GM15510 (cell line): Measurements from ENCODE around the gene SMARCE1.

Experiments
- POLR2A ChIP-seq: IDR thresholded peaks from 3 replicates; pipeline ENCODE4 v1.6.1; 2011; ENCODE audit warnings: borderline replicate concordance; ENCODE audit not compliant: insufficient read length; ENCODE audit errors: extremely low read depth

Gene SMARCE1

DNA sequence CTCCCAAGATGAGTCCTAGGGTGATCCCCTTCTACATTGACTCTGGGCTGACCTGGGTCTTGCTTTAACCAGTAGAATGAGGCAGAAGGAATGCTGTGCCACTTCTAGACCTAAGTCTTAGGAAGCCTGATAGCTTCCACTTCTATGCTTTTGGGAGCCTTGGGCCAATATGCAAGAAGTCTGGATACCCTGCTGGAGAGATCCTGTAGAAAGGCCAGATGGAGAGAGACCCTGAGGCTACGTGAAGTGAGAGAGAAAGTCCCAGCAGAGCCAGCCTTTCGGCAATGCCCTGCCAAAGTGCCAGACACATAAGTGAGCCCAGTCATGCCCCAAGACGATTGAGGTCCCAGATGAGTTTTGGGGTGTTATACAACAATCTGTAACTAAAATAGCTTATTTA is 15.6 kb upstream of the SMARCE1 start:
- no peak for TF ChIP-seq POLR2A

DNA sequence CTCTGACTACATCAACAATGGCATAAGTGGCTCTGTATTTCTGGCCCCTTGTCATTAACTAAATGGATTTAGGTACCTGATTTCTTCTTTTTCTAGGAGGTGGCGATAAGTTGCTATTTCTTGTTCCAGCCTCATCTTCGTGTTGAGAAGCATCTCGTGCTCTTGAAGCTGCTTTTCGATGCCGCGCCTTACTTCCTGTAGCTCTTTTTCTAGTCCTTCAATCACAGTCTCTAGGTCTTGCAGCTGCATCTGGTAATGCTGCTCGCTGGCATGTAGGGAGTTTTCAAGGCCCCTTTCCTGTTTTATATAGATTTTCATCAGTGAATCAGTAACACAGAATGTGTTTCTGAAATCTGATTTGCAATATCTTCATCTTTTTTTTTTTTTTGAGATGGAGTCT is 12.3 kb upstream of the SMARCE1 start:
- no peak for TF ChIP-seq POLR2A

DNA sequence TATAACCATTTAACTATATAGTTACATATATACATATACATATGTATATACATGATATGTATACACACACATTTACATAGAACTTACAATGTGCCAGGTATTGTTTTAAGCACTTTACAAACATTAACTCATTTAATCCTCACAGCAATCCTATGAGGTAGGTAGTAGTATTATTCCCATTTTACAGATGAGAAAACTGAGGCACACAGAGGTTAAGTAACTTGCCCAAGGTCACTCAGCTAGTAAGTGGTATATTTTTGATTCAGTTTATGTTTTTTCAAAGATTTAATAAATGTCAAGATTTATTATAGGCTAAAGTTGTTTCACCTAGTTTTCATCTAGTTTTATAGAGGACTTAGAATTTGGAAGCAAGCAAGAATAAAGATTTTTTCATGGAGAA is 10.8 kb upstream of the SMARCE1 start:
- no peak for TF ChIP-seq POLR2A

DNA sequence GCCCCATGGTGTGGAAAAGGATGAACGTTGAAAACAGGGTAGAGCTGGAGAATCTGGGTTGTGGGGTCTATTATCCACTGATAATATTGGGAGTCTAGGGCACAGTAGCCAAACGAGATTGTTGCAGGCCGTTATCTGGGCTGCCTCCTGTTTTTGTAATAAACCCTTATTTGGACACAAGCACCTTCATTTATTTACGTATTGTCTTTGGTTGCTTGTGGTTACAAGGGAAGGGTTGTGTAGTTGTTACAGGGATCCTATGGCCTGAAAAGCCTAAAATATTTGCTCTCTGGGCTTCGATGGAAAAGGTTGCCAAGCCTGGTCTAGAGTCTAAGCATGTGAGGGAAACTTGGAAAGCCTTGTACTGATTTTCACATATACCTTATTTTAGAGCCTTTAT is 4.3 kb upstream of the SMARCE1 start:
- no peak for TF ChIP-seq POLR2A

DNA sequence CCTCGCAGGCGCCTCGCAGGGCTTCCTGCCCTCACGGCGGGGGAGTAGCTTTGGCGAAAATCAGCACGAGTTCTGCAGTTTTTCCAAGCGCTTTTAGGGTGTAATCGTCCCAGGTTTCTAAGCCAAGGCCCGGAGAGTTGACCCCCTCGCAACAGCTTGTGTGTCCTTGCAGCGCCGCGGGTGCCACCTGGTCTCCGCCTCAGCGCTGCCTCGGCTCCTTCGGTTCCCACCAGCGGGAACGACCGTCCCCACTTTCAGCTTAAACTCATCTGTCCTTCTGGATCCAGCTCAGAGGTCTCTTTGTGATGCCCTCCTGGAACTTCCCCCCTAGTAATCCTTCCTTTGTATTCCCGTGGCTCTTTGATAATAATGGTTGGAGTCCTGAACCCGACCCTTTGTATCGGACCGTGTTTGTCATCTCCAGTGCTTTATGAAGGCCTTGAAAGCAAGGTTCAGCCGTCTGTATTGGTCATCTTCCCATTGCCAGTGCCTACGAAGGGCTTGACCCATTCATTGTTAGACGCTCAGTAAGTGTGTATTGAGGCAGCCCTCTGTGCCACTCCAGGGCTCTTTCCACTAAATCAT is 858 bp upstream of the SMARCE1 start:
- TF ChIP-seq POLR2A, result no peak

DNA sequence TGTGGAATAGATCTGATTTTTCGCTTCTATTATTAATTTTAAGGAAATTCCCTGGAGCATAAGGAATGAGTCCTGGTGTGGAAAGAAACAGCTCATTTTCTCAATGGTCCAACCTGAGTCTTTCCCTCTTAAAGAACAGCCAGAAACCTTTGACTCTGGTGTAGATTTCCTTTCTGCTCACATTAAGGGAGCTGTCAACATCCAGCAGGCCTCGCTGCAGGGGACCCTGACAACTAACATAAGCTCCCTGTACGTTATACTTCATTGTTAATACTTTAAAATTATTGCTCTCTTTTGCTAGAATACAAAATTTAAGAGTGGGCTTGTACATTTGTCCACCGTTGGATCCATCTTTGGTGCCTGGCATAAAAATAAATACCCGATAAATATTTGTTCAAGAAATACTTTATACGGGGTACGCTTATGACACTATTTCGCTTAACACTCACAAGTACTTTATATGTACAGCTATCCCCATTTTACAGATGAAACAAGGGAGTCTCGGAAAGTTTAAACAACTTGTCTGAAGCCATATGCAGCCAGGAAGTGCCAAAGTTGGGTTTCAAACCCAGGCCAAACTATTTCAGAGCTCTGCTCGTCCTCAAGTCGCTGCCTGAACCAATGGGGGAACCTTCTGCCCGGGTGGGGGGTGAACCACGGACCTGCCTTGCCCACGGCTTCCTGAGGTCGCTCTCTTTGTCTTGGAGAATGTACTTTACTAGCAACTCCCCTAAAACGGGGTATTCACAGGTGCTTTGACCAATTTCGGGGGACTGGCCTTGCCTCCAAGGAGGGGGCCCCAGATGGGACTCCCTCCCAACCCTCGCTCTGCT is 611 bp downstream of the SMARCE1 start:
- TF ChIP-seq POLR2A, result no peak

DNA sequence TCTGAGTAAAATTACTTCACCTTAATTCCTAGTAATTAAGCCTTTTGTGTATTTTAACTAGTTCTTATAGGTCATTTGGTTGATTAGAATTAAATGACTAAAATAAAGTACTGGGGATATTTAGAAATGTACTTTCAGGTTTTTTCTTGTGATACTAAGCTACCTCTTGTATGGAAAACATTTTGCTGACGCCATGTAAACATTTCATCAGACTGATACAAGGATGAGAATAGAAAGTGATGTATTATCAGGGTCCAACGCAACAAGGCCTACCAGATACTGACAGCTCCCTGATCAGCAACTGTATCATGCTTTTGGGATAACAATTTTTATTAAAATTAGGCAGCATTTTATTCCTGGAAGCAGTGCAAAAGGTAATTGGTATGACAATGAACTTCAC is 1.7 kb downstream of the SMARCE1 start:
- no peak for TF ChIP-seq POLR2A

DNA sequence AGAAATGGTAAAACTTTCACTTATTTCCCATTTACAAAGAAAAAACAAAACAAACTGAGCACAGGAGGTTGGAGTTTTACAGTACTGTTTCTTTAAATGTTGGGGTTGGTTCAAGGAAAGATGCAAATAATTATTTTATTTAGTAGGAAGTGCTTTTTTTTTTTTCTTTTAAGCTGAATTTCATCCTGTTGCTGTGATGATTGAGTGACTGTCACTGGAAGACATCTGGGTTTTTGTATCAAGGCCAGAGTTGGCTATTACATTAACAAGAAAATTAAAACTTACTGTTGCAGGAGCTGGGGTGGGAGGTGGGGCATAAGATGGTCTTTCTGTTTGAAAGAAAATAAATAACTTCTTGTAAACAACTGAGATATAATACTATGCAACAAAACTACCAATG is 2.3 kb downstream of the SMARCE1 start:
- TF ChIP-seq POLR2A, result no peak

DNA sequence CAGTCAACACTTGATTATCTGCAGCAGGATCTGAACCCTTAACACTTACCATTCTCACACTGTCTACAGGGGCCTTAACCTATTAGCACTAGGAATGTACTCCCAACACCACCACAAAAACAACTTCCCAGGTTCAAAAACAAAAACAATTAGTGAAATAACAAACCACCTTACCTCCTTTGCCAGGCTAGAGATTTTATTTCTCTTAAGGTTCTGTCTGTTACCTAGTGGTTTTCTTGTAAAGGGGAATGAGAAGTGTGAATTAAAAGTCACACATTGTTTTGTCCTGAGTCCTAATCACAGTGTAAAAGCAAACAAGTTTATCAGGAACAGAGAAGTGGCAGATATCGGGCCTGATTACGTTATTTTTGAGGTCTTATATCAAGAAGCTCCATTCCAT is 9.7 kb downstream of the SMARCE1 start:
- no peak for TF ChIP-seq POLR2A

DNA sequence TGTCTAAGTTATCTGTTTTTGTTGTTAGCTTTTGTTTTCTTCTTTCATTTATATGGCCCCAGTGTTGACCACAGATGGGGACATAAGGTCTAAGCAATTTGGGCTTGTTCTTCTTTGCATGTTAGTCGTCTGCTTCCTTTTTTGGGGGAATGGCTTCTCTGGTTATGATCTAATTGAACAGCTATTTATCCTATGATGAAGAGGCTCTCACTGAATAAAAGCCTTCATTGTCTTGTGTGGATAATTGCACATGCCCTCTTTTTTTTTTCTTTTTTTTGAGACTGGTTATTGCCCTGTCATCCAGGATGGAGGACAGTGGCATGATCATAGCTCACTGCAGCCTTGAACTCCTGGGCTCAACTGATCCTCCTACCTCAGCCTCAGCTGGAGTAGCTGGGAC is 13.7 kb downstream of the SMARCE1 start:
- TF ChIP-seq POLR2A, result no peak

DNA sequence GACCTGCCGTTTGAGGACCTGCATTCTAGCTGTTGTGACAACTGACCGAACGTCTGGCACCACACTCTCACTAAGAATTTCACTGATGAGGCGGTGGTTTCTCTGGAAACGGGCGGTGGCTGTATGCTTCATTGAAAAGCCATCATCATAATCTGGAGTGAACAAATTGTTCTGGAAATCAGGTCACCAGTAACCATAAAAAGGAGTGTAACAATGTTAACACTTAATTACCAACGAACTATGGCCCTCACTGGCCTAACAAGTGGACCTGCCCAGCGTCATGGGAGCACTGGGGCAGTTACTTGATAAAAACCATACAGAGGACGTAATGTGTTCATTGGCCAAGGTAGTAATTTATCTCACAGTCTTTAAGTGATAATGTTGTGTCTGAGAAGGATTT is 15.4 kb downstream of the SMARCE1 start:
- no peak for TF ChIP-seq POLR2A

DNA sequence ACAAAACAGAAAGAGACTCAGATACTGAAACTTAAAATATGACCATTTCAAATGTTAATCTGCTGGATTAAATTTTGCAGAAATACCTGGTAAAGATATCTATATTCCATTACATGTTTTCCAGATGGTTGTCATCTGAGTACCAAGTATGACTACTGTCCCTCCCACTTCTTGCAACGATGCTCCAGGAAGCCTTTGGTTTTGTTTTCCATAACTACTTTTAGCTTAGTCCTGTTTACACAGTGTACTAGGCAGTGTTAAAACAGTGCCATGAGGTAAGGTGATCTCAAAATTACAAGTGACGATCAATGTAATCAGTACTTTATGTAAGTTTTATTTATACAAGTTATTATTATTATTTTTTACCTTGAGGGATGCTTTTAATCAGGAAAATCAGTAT is 17.8 kb downstream of the SMARCE1 start:
- no peak for TF ChIP-seq POLR2A

DNA sequence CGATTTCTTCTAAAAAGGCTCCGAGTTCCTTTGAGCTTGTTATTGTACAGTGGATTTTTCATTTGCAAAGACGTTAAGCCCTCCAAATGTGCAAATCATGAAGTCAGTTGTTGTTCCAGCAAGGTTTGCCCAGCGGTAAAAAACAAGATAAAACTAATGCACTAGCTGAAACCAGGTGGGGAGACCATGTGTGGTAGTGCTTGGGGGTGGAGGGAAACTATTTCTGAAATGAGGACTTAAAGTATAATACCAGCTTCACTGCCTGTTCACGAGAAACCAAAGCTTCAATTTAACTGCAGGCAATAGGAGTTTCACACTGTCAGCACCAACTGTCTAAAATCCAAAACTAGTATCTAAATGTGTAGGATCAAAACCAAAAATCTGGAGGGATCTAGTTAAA is 22.3 kb downstream of the SMARCE1 start:
- TF ChIP-seq POLR2A, result no peak

DNA sequence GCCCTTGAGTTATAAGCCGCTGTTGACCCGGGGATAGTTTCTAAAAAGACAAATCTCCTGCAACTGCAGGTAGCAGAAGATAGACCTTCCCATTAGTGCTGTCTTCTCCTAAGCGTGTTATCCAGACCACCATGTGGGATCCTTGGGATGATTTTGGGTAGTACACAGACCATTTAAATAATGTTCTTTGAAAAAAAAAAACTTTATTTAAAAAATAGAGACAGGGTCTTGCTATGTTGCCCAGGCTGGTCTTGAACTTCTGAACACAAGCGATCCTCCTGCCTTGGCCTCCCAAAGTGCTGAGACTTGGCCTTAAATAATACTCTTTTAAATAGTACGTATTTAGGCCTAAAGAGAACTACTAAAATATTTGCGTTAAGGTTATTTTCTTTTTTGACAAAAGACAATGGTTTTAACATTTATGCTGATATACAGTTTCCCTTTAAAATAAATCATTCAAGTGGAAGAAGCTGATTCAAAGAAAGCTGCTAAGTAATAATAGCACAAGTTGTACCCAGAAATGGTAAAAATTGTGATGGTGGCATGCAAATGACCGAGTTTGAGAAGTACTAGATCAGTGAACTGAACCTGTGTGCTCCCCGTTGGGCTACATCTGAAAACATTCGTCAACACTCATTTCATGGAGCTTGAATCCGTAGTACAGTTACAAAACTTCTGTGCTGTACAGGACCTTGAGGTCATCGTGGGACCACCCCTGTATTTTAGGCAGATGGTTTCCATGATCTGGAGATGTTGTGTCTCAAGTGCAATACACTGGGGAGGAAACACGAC is 24.0 kb downstream of the SMARCE1 start:
- TF ChIP-seq POLR2A, result no peak

DNA sequence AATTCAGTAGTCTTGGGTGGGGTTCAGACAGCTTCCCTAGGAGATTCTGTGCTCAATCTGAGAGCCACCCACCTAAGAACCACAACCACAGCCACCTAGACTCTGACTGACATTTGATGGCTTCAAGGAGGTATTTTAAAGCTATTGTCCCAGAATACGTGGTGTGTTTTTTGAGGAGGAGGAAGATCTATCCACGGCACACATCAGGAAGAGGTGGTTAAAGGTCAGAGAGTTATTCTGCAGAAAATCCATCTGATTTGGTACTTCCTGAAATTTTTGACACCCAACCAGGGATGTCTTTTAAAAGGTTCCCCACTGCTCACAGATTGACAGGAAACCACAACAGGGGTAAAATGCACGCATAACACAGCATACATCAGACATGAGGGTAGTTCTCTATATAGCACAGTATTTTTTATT is 25.1 kb downstream of the SMARCE1 start:
- TF ChIP-seq POLR2A, result no peak
